Mucosa of rectum (tissue), 2 donors: Measurements from ENCODE around the gene TAAR5.
A peak's percentile ranks its signal among the peaks of the same experiment; 100 is the strongest.
"Not testable (repeated sequence)": the region's sequence is repeated elsewhere in the genome, so short reads cannot be mapped to it uniquely, and the experiment has no call there.

Experiments used
- H3K27ac ChIP-seq, 2 donors: one replicate each; pipeline ENCODE4 v1.7.0; 2013; ENCODE audit warnings: inconsistent platforms in 2 of 2, low read depth in 2 of 2, low read length in 2 of 2
- H3K27me3 ChIP-seq, 2 donors: one replicate each; pipeline ENCODE4 v1.7.0; 2013; ENCODE audit warnings: low read length in 2 of 2; ENCODE audit not compliant: control insufficient read depth in 2 of 2, insufficient read depth in 2 of 2
- H3K36me3 ChIP-seq, 2 donors: one replicate each; pipeline ENCODE4 v1.7.0; 2013; ENCODE audit warnings: low read length in 2 of 2; ENCODE audit not compliant: control insufficient read depth in 2 of 2, insufficient read depth in 2 of 2
- H3K4me1 ChIP-seq, 2 donors: one replicate each; pipeline ENCODE4 v1.7.0; 2013; ENCODE audit warnings: low read length in 2 of 2, mild to moderate bottlenecking in 1 of 2; ENCODE audit not compliant: control insufficient read depth in 2 of 2, insufficient read depth in 2 of 2
- H3K4me3 ChIP-seq, 2 donors: one replicate each; pipeline ENCODE4 v1.7.0; 2013; ENCODE audit warnings: low read length in 2 of 2
- H3K9ac ChIP-seq, 2 donors: one replicate each; pipeline ENCODE4 v1.7.0; 2013; ENCODE audit warnings: low read length in 2 of 2, low read depth in 1 of 2, mild to moderate bottlenecking in 1 of 2
- H3K9me3 ChIP-seq, 2 donors: one replicate each; pipeline ENCODE4 v1.7.0; 2013; ENCODE audit warnings: low read length in 2 of 2; ENCODE audit not compliant: control insufficient read depth in 2 of 2
- donor health status: healthy.
- donor health status: Normal muscosa, but diverticular disease.

TAAR5 gene

GRCh38 chr6:132589454-132589853 is at the start of gene TAAR5:
Gene TAAR5 (minus strand): TSS chr6:132589741. CDS start chr6:132589686, 55 bp downstream.
- Histone ChIP-seq H3K27ac (no peak within 1 kb of the TSS), H3K9me3 (no peaks in the 10 kb centered on the region), H3K27me3 (peaks cover 0 to 2% of the 10 kb centered on the region in 2 donors), H3K4me3 (no peak within 1 kb of the TSS), H3K36me3 (no peaks in the 10 kb centered on the region), H3K9ac (no peak within 1 kb of the TSS), H3K4me1 (no peaks in the 10 kb centered on the region)

- not testable (repeated sequence) for H3K9ac ChIP-seq, H3K4me1 ChIP-seq, H3K4me3 ChIP-seq, H3K9me3 ChIP-seq, H3K27me3 ChIP-seq, H3K27ac ChIP-seq, H3K36me3 ChIP-seq
Observed at GRCh38 chr6:132637135-132637534, 47.6 kb upstream of the TAAR5 start.

- not testable (repeated sequence) for H3K27me3 ChIP-seq, H3K4me3 ChIP-seq, H3K9me3 ChIP-seq, H3K27ac ChIP-seq, H3K9ac ChIP-seq, H3K36me3 ChIP-seq, H3K4me1 ChIP-seq
Observed at GRCh38 chr6:132635906-132636305, 46.4 kb upstream of the TAAR5 start.

GRCh38 chr6:132635288-132635687 is 45.7 kb upstream of the TAAR5 start:
- not testable (repeated sequence) for H3K4me3 ChIP-seq, H3K36me3 ChIP-seq, H3K27me3 ChIP-seq, H3K9ac ChIP-seq, H3K27ac ChIP-seq, H3K4me1 ChIP-seq, H3K9me3 ChIP-seq

GRCh38 chr6:132634796-132635195 is 45.3 kb upstream of the TAAR5 start:
- no peaks in the 10 kb centered on the region for H3K4me1 ChIP-seq
- H3K36me3 ChIP-seq = no peaks in the 10 kb centered on the region
- no peak overlapping the region for H3K4me3 ChIP-seq
- H3K9me3 ChIP-seq = no peaks in the 10 kb centered on the region
- H3K27me3 ChIP-seq = no peaks in the 10 kb centered on the region
- H3K9ac ChIP-seq = no peak overlapping the region
- H3K27ac ChIP-seq = no peak overlapping the region

GRCh38 chr6:132633362-132633761 is 43.8 kb upstream of the TAAR5 start:
- no peaks in the 10 kb centered on the region for H3K36me3 ChIP-seq
- no peaks in the 10 kb centered on the region for H3K4me1 ChIP-seq
- H3K9me3 ChIP-seq = no peaks in the 10 kb centered on the region
- H3K27ac ChIP-seq = no peak overlapping the region
- no peaks in the 10 kb centered on the region for H3K27me3 ChIP-seq
- H3K9ac ChIP-seq = no peak overlapping the region
- no peak overlapping the region for H3K4me3 ChIP-seq

GRCh38 chr6:132624175-132624574 is 34.6 kb upstream of the TAAR5 start, which contains the start of gene TAAR2:
Gene TAAR2 (minus strand): TSS chr6:132624275. CDS start chr6:132624275, 0 bp downstream.
- H3K27ac ChIP-seq = no peak within 1 kb of the TSS
- H3K4me1 ChIP-seq = no peaks in the 10 kb centered on the region
- no peaks in the 10 kb centered on the region for H3K36me3 ChIP-seq
- H3K4me3 ChIP-seq = no peak within 1 kb of the TSS
- no peaks in the 10 kb centered on the region for H3K27me3 ChIP-seq
- no peak within 1 kb of the TSS for H3K9ac ChIP-seq
- H3K9me3 ChIP-seq = no peaks in the 10 kb centered on the region

- Histone ChIP-seq H3K9ac (no peak overlapping the region), H3K4me1 (no peaks in the 10 kb centered on the region)
Observed at GRCh38 chr6:132623106-132623845, 33.7 kb upstream of the TAAR5 start.

GRCh38 chr6:132616677-132617076 is 27.1 kb upstream of the TAAR5 start:
- Histone ChIP-seq H3K36me3 (no peaks in the 10 kb centered on the region), H3K4me1 (peaks cover 0 to 2% of the 10 kb centered on the region in 2 donors), H3K27me3 (no peaks in the 10 kb centered on the region), H3K9me3 (no peaks in the 10 kb centered on the region), H3K4me3 (no peak overlapping the region), H3K9ac (no peak overlapping the region), H3K27ac (no peak overlapping the region)

More at GRCh38 chr6:132623106-132623845, 33.7 kb upstream of the TAAR5 start:
- no peaks in the 10 kb centered on the region for H3K27me3 ChIP-seq
- no peaks in the 10 kb centered on the region for H3K9me3 ChIP-seq
- no peak overlapping the region for H3K4me3 ChIP-seq
- no peaks in the 10 kb centered on the region for H3K36me3 ChIP-seq
- no peak overlapping the region for H3K27ac ChIP-seq

GRCh38 chr6:132614554-132614953 is 25.0 kb upstream of the TAAR5 start:
- Histone ChIP-seq H3K9ac (no peak overlapping the region), H3K4me1 (peaks cover 0 to 2% of the 10 kb centered on the region in 2 donors), H3K4me3 (peak overlapping the region; percentile 33 to 35), H3K27me3 (no peaks in the 10 kb centered on the region), H3K9me3 (no peaks in the 10 kb centered on the region), H3K36me3 (no peaks in the 10 kb centered on the region), H3K27ac (no peak overlapping the region)
